GM19328 (cell line): ENCODE measurements around the gene PTPN22.
A peak's percentile ranks its signal among the peaks of the same experiment; 100 is the strongest.

Experiments
- ATAC-seq: cut with Tn5 transposase; IDR thresholded peaks from one replicate; pipeline ENCODE4 v1.9.1; 2021; ENCODE audit warnings: mild to moderate bottlenecking, moderate library complexity; ENCODE audit not compliant: unreplicated experiment

Gene PTPN22

DNA sequence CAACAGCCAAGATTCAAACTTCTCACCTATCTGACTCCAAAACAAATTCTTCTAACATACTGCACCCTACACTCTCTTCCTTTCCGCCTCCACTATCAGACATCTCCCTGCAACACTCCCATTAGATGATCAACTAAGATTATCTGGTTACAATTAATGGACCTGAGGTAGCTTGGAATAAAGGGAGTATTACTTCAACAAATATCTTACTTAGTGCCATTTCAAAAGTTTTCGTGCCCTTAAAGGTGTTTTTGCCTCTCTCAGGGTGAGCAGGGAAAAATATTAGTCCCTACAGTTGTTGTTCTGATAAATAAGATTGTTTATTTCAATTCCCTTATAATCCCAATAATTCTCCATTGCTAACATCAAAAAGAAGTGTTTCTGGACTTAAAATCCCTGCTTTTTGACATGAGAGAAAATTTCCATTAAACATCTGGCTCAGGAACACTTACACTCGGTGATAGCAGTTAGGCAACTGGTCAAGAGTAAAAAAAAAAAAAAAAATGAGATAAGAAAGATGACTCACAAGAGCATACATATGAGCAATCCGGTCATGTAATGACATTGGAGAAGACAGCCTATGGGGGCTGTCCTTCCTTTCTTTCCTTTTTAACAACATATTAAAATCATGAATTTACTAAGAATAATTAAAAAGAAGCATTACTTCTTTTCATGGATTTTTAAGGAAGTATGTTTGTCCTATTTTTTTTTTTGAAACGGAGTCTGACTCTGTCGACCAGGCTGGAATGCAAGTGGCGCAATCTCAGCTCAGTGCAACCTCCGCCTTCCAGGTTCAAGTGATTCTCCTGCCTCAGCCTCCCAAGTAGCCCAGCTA is 66.9 kb downstream of the PTPN22 start:
- no peak for ATAC-seq

DNA sequence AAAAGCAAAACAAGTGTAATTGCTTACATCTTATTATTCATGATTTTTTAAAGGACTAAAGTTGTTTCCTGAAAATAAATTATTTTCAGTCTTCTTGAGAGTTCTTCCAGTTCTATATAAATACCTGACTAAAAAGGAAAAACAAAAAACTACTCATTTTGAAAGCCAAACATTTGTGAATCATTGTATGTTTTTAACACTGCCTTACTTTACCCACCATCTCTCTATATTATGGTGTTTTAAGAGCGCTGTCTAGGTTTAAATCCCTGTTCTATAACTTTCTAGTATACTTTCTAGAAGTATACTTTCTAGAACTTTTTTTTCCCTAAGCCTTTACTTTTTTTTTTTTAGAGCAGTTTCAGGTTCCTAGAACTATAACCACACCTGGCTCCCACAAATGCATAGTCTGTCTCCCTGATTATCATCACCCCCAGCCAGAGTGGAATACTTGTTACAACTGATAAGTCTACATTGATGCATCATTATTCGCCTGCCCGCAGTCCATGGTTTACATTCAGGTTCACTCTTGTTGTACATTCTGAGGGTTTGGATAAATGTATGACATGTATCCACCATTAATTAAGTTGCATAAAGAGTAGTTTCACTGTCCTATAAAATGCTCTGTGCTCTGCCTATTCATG is 69.0 kb downstream of the PTPN22 start:
- ATAC-seq: no peak

DNA sequence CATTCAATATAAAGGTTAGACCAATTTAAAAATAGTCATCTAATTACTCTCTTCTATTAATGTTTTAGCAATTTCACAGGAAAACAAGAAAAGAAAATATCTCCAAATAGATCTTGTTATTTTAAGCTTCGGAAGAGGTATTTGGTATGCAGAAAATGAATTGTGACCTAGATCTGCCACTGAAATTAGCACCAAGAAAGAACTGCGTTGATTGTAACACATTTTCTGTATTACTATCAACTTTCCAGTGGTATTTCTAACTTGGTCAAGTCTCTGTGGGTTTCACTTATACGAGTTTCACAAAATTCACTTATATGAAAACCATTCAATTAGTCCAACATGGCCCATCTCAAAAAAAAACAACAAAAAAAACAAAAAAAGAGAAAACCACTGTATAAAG is 71.0 kb downstream of the PTPN22 start:
- ATAC-seq: no peak

DNA sequence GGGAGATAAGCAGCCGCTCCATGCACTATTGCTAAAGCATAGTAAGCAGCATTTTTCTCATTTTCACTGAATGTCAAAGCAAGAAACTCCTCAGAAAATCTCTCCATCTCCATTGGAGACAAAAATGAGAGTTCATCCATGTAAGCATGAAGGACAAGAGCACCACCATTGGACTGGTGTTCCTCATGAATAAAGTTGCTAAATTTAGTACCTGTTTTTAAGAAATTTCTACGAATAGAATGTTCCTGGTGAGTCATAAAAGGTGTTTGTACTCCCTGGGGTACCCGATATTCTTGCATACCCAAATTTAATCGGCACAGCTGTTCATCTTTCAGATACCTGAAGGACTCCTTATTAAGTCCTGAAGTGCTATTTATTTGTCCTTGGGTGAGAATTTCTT is 74.0 kb downstream of the PTPN22 start:
- ATAC-seq: no peak

DNA sequence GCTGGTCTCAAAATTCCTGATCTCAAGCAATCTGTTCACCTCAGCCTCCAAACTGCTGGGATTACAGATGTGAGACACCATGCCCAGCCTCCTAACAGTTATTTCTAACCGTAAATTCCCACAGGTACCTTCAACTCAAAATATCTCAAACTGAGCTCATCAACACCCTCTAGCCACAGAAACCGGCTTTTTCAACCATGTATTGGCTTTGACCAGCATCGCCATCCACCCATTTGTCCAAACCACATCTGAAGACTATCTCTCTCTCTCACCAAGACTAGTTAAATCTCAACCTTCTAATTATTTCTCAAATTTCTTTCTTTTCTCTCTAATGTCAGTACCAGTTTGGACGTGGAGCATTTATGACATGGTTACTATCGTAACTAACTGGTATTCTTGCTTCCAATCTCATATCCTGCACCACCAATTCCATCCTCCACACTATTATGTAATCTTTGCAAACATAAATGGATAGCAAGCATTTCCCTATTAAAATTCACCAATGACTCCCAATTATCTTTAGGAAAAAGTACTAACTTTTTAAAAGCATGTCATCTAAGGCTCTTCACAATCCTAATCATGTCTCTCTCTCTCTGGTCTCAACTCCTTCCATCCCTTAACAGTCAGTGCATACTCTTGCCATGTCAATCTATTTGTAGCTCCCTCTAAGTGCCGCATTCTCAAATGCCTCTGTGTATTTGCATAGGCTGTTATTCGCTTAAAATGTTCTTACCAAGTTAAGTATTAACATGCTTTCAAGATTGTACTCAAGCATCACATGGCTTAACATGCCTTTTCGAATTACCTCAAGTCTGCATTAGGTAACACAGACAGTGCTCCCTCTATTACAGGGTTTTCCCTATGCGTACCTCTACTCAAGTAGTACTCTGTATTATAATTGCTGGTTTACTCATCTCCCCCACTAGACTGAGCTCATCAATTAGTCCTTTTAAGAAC is 77.4 kb downstream of the PTPN22 start:
- no peak for ATAC-seq

DNA sequence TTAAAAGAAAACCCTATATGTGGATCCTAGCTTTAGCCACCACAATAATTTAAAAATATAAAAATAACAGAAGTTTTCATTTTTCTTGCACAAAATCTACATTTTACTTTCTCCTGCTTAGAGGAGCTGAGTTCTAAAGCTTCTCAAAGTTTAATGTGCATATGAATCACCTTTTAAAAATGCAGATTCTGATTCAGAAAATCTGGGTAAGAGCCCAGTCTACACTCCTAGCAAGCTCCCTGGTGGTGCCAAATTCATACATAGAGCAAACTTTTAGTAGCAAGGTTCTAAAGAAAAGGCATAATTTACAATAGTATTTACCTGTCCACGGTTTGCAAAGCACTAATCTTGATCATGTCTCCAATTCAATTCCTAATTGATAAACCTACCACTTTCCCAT is 78.5 kb downstream of the PTPN22 start:
- no peak for ATAC-seq

DNA sequence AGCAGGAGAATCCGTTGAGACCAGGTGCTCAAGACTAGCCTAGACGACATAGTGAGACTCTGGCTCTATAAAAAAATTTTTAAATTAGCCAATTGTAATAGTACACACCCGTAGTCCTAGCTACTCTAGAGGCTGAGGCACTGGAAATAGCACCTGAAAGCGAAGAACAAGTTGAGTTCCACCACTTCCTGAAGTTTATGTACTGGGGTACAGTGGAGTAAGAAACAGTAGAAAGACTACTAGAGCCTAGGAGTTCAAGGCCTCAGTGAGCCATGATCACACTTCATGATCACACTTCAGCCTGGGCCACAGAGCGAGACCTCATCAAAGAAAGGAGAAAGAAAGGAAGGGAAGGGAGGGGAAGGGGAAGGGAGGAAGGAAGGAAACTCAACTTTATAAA is 79.0 kb downstream of the PTPN22 start:
- ATAC-seq: no peak

DNA sequence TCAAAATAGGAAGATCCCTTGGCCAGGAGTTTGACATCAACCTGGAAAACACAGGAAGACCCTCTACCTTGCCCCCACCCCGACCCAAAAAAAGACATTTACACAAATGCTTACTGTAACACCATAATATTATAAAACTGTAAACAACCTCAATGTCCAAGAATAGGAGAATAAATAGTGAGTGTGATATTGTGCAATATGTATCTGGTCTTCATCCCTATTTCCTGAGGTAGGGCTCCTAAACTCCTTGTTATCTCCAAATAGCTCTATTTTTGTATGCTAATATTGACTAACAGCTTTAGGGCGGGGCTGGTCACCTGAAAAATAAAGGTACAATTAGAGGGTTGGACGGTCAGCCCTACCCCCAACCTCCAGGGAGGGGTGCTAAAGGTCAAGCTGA is 82.7 kb downstream of the PTPN22 start:
- no peak for ATAC-seq

DNA sequence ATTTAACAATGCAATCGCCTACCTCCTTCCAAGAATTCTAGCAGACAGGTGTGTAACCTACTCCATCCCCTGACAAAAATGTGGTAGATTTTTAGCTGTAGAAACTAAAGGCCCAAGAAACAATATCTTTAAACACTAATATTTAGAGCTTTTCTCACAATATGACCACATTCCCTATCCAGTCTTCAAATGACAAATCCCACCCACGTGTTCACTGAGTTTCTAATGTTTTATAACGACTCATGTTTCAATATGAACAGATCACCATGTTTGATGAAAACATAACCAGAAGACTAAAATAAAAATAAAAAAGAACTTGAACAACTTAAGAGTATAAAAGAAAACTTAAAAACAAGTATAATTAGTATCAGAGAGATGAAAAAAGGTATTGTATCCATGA is 83.8 kb downstream of the PTPN22 start:
- ATAC-seq: no peak

DNA sequence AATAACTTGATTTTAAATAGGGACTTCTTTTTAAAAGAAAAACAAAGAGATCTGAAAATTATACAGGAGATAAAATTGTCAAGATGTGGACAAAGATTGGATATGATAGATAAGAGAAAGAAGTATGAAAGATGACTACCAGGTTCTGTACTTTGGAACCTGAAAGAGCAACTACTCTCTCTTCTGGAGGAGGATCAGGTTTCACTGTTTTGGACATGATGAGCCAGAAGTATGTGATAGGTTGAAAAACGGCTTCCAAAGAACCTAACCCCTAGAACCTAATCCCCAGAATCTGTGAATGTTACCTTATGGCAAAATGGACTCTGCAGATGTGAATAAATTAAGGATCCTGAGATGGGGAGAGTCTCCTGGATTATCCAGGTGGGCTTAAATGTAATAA is 85.4 kb downstream of the PTPN22 start:
- ATAC-seq: no peak

DNA sequence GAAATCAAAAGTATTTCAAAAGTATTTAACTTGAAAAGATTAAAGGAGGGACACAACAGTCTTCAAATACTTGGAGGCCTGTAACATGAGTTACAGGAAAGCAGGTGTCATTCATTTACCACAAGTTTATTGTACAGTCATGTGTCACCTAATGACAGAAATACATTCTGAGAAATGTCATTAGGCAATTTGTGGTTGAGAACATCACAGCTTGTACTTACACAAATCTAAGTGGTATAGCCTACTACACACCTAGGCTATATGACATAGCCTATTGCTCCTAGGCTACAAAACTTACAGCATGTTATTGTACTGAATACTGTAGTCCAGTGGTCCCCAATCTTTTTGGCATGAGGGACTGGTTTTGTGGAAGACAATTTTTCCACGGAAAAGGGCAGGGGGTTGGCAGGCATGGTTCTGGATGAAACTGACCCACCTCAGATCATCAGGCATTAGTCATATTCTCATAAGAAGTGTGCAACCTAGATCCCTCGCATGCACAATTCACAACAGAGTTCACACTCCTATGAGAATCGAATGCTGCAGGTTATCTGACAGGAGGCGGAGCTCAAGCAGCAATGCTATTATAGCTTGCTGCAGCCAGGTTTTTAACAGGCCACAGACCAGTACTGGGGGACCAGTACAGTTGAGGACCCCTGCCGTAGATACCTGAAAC is 87.3 kb downstream of the PTPN22 start:
- peak; percentile 44 for ATAC-seq

DNA sequence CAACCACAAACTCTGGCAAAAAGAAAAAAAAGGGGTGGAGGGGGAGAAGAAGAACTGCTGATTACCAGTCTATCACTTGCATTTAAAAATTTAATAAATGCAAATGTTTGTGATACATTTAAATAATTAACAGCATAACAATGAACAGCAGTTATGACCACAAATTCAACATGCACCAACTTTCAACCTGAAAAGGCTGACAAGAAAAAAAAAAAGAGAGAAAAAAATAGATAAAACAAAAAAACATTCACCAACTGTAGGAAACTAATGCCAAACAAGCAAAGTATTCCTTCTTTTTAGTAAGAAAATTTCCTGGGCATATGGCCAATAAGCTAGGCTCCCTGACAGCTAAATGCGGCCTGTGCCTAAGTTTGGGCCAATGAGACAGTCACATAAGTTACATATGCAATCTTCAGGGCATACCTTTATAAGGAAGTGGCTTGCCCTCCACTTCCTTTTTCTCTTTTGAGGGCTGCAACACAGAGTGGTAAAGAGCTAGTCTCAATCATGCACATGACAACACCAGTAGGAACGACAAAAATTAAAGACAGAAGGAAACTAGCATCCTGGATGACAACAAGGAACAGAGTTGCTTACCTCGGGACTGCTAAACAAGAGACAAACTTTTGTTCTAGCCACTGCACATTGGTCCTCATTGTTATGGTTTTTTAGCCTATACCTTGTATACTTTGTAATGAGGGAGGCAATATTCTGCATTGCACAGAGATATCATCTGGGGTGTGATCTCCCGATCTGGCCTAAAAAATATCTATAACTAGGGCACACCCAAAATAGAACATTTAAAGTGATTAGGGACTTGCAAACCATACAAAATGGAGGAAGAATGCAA is 88.0 kb downstream of the PTPN22 start:
- ATAC-seq: peak; percentile 69

DNA sequence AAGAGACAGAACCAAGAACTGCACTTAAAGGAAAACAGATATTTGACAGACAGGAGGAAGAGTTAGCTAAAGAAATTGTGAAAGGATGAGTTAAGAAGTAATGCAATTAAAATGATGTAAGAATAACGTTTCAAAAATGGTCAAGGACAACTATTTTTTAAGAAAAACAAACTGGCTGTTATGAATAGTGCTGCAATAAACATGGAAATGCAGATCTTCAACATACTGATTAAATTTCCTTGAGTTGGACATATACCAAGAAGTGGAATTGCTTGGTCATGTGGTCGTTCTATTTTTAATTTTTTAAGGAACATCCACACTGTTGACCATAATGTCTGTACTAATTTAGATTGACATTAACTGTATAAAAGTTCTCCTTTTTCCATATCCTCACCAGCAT is 89.1 kb downstream of the PTPN22 start:
- ATAC-seq: no peak

DNA sequence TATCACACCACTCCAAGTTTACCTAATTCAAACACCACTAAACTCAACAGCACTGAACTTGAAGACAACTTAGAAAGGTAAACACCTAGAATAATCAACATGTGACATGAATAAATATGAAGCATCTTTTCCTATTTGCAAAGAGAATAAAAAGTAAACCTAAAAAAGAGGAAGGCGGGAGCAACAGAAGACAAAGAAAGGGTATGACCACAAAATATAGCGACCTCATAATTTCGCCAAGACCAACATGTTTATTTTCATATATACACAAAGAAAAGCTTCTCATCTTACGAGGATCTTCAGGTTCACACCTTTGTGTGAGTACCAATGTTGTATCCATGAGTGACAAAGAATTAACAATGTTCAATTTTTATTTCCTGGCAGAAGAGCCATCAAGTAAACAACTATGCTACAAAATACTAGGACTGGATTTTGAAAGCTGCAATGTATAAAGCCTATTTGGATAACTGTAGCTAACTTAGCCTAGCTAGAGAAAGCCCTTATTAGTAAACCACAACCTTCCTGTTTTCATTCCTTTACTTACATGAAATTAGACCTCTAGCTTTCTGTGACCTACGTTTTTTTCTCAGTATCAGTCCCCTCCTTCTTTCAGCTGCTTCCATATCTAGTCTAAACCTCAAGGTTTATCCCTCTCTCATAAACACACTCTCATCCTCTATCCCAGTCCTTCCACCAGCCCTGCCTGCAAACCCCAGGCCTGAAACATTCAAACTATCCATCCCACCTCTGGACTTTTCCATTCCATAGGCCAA is 91.0 kb downstream of the PTPN22 start:
- peak; percentile 39 for ATAC-seq

DNA sequence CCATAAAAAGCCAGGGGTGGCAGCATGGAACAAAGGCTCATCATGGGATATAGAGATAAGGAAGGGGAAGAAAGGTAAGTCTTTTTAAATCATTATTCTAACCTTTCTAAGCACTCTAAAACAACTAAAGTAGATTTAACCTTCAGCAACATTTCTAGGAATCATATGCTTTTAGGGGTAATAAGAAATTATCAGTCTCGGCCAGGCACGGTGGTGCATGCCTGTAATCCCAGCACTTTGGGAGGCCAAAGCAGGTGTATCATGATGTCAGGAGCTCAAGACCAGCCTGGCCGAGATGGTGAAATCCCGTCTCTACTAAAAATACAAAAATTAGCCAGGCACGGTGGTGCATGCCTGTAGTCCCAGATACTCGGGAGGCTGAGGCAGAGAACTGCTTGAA is 92.0 kb downstream of the PTPN22 start:
- ATAC-seq: no peak

DNA sequence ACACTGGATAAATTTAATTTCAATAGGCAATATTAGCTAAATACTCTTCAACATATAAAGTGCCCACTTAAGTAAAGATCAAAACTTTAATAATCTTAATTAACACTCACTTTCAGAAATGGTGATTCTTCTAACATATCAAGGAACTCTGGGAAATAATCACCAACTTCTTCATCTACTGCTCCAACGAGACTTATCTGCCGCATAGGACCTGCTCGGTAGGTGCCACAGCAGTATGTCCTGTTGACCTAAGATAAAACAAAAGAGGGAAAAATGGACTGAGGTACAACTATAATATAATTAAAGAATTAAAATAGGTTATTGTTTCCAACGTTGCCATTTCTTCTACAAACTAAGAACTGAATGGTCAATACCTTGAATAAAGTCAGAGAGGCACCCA is 94.0 kb downstream of the PTPN22 start:
- no peak for ATAC-seq

DNA sequence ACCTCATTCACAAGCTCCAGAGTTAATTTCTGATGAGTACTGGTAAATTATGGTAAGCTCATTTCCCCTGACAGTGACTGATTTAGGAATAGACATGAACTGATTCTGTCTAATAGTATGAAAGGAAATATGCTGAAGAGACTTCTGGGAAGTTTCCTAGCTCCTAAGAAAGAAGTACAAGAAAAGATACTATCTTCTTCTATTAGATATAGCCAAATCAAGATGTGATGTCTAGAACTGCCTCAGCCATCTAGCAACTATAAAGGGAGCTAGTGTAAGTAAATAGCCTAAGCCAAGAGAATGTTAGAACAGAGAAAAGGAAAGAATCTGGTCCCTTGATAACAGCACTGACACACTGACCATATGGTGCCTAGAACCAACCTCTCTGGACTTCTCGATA is 101.5 kb downstream of the PTPN22 start:
- ATAC-seq: no peak

DNA sequence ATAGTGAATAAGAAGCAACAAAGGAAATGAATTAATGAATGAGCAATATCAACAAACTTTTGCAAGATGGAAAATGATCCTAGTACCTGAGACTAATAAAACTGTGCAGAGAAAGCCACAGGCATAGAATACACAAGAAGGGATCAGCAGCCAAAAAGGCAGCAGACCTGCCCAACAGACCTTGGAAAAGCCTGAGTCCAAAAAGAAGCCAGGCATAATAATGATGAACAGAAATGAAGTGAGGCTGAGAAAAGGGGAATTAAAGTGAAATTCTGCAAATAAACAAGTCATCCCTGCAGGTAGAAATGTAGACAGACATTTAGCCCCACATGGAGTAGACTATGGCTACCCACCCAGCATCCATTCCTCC is 101.9 kb downstream of the PTPN22 start:
- no peak for ATAC-seq

DNA sequence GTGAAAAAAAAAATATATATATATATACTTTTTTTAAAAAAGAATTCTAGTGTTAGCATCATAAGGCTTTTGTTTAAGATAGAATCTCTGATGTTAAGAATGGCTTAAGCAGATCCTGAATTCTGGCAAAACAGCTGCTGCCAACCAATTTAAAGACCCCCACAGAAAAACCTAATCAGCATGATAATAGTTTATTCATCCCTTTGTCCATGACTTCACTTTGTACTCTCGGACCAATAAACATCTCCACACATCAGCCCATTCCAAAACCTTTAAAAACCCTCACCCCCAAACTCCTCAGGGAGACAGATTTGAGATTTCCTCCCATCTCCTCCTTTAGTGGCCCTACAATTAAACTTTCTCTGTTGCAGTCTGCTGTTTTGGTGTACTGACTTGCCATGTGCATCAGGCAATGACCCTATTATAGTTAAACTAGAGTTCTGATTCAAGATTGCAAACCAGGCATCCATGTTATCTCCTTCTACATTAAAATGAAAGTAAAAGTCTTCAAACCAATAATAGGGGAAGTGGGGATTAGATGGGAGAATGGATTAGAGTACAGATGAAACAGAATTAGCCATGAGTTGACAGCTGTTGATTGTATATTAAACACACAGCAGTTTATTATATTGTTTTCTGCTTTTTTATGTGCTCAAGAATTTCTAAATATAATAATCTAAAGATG is 102.5 kb downstream of the PTPN22 start:
- ATAC-seq: no peak
